ENCODE measurements around the gene SCGB1C1. TPM values are rescaled to one million over a fixed set of nuclear protein-coding genes. Genes with fewer than 3 reads are reported as not detected.

Gene SCGB1C1
- total and polyA plus RNA-seq, 7 donors: not detected

DNA sequence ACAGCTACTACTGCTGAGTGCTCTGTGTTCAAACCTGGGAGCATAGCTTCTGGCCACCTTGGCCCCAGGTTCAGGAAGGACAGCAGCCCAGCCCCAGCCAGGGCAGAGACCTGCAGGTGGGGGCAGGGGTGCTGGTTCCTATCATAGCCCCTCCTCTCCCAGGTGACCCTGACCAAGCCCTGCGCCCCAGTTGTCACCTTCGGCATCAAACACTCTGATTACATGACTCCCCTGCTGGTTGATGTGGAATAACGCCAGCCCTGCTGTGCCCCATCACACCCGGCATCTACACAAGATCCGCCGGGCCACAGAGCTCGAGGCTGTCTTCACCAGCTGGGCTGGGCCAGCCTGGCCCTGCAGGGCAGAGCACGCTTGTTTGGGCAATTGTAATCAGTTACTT is 6.9 kb downstream of the SCGB1C1 start:
- Histone ChIP-seq H3K27ac (no peak overlapping the region), H3K27me3 (no peaks in the 10 kb centered on the region), H3K4me1 (peaks cover 0 to 18% (median 7%) of the 10 kb centered on the region in 4 donors), H3K36me3 (peaks cover 11 to 42% (median 21%) of the 10 kb centered on the region in 4 donors), H3K4me3 (no peak overlapping the region), H3K9me3 (no peaks in the 10 kb centered on the region)
- peak; percentile 64 for DNase-seq
- 81 to 87% methylated on average over 8 of the region's 8 CpGs for WGBS, 2 donors
- intact Hi-C loops (cut with DNase I): no loop called here
- TF ChIP-seq, protein P1, sequence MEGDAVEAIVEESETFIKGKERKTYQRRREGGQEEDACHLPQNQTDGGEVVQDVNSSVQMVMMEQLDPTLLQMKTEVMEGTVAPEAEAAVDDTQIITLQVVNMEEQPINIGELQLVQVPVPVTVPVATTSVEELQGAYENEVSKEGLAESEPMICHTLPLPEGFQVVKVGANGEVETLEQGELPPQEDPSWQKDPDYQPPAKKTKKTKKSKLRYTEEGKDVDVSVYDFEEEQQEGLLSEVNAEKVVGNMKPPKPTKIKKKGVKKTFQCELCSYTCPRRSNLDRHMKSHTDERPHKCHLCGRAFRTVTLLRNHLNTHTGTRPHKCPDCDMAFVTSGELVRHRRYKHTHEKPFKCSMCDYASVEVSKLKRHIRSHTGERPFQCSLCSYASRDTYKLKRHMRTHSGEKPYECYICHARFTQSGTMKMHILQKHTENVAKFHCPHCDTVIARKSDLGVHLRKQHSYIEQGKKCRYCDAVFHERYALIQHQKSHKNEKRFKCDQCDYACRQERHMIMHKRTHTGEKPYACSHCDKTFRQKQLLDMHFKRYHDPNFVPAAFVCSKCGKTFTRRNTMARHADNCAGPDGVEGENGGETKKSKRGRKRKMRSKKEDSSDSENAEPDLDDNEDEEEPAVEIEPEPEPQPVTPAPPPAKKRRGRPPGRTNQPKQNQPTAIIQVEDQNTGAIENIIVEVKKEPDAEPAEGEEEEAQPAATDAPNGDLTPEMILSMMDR (IDR thresholded peaks at IDR 0.05): no peak
- TF ChIP-seq POLR2A (IDR thresholded peaks at IDR 0.05) (no peak), POLR2AphosphoS5 (IDR thresholded peaks at IDR 0.05) (no peak), EP300 (IDR thresholded peaks at IDR 0.05) (no peak)

DNA sequence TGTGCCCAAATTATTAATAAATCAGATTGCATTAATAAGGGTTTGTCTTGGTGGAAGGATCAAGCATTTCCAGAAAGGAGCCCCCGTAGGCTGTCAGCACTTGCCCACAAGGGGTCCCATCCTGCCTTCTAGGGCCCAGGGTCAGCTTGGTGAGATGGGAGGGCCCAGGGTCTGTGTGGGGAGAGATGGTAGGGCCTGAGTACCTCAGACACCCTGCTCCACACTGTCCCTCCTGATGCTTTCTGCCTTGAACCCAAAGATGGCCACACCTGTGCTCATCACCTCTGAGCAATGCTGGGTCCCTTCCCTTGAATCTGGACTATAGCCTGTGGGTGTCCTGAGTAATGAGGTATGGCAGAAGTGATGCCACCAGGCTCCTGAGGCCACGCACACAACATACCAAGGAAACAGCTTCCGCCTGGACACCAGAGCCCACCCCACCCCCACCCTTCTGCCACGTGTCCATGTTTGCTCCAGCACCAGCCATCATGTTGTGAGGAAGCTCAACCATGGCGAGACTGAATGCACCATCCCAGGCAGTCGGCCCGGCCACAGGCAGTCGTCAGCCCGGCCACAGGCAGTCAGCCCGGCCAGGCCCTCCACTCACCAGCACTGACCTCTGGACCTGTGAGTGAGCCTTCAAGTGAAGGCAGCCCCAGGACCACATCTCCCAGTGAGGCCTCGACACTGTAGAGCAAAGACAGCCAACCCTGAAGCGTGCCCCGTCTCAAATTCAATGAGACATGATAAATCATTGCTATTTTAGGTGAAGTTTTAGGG is 7.5 kb downstream of the SCGB1C1 start:
- Histone ChIP-seq H3K27me3 (no peaks in the 10 kb centered on the region), H3K4me1 (peaks cover 0 to 24% (median 13%) of the 10 kb centered on the region in 4 donors), H3K4me3 (no peak overlapping the region), H3K36me3 (peaks cover 15 to 48% (median 21%) of the 10 kb centered on the region in 4 donors), H3K27ac (no peak overlapping the region), H3K9me3 (no peaks in the 10 kb centered on the region)
- intact Hi-C loops (cut with DNase I): no loop called here
- TF ChIP-seq EP300 (IDR thresholded peaks at IDR 0.05) (no peak), POLR2AphosphoS5 (IDR thresholded peaks at IDR 0.05) (no peak), POLR2A (IDR thresholded peaks at IDR 0.05) (no peak)
- TF ChIP-seq, protein P1 (IDR thresholded peaks at IDR 0.05): no peak
- 93 to 94% methylated on average over 13 of the region's 13 CpGs for WGBS, 2 donors
- no peak for DNase-seq

DNA sequence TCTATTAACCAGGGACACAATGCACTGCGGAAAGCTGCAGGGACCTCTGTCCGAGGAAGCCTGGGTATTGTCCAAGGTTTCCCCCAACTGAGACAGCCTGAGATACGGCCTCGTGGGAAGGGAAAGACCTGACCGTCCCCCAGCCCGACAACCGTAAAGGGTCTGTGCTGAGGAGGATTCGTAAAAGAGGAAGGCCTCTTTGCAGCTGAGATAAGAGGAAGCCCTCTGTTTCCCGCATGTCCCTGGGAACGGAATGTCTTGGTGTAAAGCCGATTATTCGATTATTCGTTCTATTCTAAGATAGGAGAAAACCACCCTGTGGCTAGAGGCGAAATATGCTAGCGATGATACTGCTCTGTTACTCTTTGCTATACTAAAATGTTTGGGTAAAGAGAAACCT is 9.1 kb downstream of the SCGB1C1 start:
- intact Hi-C loops (cut with DNase I): no loop called here
- Histone ChIP-seq H3K27ac (no peak overlapping the region), H3K4me3 (no peak overlapping the region), H3K27me3 (no peaks in the 10 kb centered on the region), H3K4me1 (peaks cover 0 to 39% (median 24%) of the 10 kb centered on the region in 4 donors), H3K36me3 (peaks cover 15 to 51% (median 21%) of the 10 kb centered on the region in 4 donors), H3K9me3 (no peaks in the 10 kb centered on the region)
- WGBS, 2 donors: 62 to 78% methylated on average over 15 of the region's 15 CpGs
- TF ChIP-seq POLR2AphosphoS5 (IDR thresholded peaks at IDR 0.05) (no peak), EP300 (IDR thresholded peaks at IDR 0.05) (no peak), POLR2A (IDR thresholded peaks at IDR 0.05) (no peak)
- TF ChIP-seq, protein P1 (IDR thresholded peaks at IDR 0.05): no peak
- DNase-seq: no peak

DNA sequence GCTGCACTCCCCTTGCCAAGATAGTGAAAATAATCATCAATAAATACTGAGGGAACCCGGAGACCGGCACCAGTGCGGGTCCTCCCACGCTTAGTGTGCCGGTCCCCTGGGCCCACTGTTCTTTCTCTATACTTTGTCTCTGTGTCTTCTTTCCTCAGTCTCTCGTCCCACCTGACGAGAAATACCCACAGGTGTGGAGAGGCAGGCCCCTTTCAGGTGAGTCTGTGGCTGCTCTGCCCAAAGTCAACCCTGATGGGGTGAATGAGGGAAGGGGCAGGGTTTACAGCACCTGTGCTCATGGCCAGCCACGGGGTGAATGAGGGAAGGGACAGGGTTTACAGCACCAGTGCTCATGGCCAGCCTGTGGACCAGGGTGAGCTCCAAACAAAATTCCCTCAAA is 9.6 kb downstream of the SCGB1C1 start:
- Histone ChIP-seq H3K9me3 (no peaks in the 10 kb centered on the region), H3K4me1 (peaks cover 0 to 39% (median 24%) of the 10 kb centered on the region in 4 donors), H3K27ac (no peak overlapping the region), H3K4me3 (no peak overlapping the region), H3K27me3 (no peaks in the 10 kb centered on the region), H3K36me3 (peaks cover 15 to 51% (median 21%) of the 10 kb centered on the region in 4 donors)
- DNase-seq: no peak
- TF ChIP-seq, protein P1 (IDR thresholded peaks at IDR 0.05): no peak
- TF ChIP-seq POLR2AphosphoS5 (IDR thresholded peaks at IDR 0.05) (no peak), POLR2A (IDR thresholded peaks at IDR 0.05) (no peak), EP300 (IDR thresholded peaks at IDR 0.05) (no peak)
- intact Hi-C loops (cut with DNase I): no loop called here
- 78 to 85% methylated on average over 8 of the region's 8 CpGs for WGBS, 2 donors

Measured in sigmoid colon (tissue), 7 donors.